Measurements from ENCODE around the gene SEC23B. TPM values are rescaled to one million over a fixed set of nuclear protein-coding genes. Genes with fewer than 3 reads are reported as not detected.
"Not testable (repeated sequence)": the region's sequence is repeated elsewhere in the genome, so short reads cannot be mapped to it uniquely, and the experiment has no call there.

The SEC23B gene
- total and polyA plus RNA-seq, 2 of the 4 experiments (the other 2 are of a cell fraction): 51.5 to 78.9 TPM

- DNase-seq; H4K5ac ChIP-seq (ENCODE audit: low read depth, low read length); H2BK15ac ChIP-seq (ENCODE audit: low read depth, low read length); H3K9ac ChIP-seq (ENCODE audit: low read depth, low read length); H3K36me3 ChIP-seq (ENCODE audit: control insufficient read depth, insufficient read depth, low read length); in situ Hi-C loops (cut with MboI; ENCODE audit: low sequenced_read_pairs); H4K8ac ChIP-seq (ENCODE audit: low read depth in 2 of 2, low read length in 2 of 2); POLR2A ChIA-PET (ENCODE audit: unreplicated experiment); H3K14ac ChIP-seq (replicated peaks; ENCODE audit: low read depth, low read length); H3K27ac ChIP-seq (ENCODE audit: insufficient read depth, low read length); ATAC-seq (ENCODE audit: low read depth); H3K18ac ChIP-seq (ENCODE audit: low read depth, low read length); intact Hi-C loops (cut with micrococcal nuclease); dilution Hi-C loops (cut with HindIII; ENCODE audit: low sequenced_read_pairs, unreplicated experiment); H2BK20ac ChIP-seq (ENCODE audit: low read depth, low read length); H3K9me1 ChIP-seq (ENCODE audit: insufficient read depth, low read length); CTCF ChIA-PET; BruUV-seq (replicated peaks); H2AK9ac ChIP-seq (replicated peaks; ENCODE audit: low read depth, low read length, poor library complexity); H4K91ac ChIP-seq (ENCODE audit: insufficient read depth, low read depth, low read length); H3K4me3 ChIP-seq (ENCODE audit: insufficient read depth, low read depth, low read length); H2AFZ ChIP-seq (replicated peaks; ENCODE audit: low read length, poor library complexity); H4K20me1 ChIP-seq (ENCODE audit: insufficient read depth, low read length); H3K56ac ChIP-seq (ENCODE audit: extremely low read depth, insufficient read depth, low read length); H3K4me2 ChIP-seq (ENCODE audit: low read depth, low read length); H3K79me1 ChIP-seq (ENCODE audit: low read depth in 1 of 2, low read length in 2 of 2); H2AK5ac ChIP-seq (ENCODE audit: low read depth, low read length); H3K23ac ChIP-seq (ENCODE audit: low read depth, low read length); H2BK5ac ChIP-seq (ENCODE audit: low read depth, low read length, poor library complexity, severe bottlenecking); H3K27me3 ChIP-seq (ENCODE audit: control insufficient read depth, insufficient read depth, low read length); H3K9me3 ChIP-seq (ENCODE audit: control insufficient read depth, insufficient read depth, low read length); H3K4me1 ChIP-seq (ENCODE audit: control insufficient read depth, insufficient read depth, low read length); H3K4ac ChIP-seq (ENCODE audit: low read depth, low read length); H2BK120ac ChIP-seq (ENCODE audit: low read depth, low read length): not testable (repeated sequence)
- no CpG with 5 or more reads among the region's 1 CpG for WGBS, 2 experiments (ENCODE audit: extremely low coverage in 2 of 2, insufficient read length in 1 of 2)
Observed at GRCh38 chr20:18501672-18502071, 6.1 kb upstream of the SEC23B start.

Data from IMR-90 (cell line).